Stimulated activated CD4-positive, alpha-beta T cell treated with anti-CD3 and anti-CD28 coated beads, Interleukin-2, amount 100 ng/mL, for 48 hours (primary cell): Measurements from ENCODE around the gene CEACAM20.
"Not testable (repeated sequence)": the region's sequence is repeated elsewhere in the genome, so short reads cannot be mapped to it uniquely, and the experiment has no call there.

Experiments used
- DNase-seq, 2 donors: peaks; one replicate each; pipeline ENCODE4 v3.0.0-alpha.2; 2020

CEACAM20 gene

GRCh38 chr19:44529536-44529935 lies at the start of gene CEACAM20:
Gene CEACAM20, minus strand, starts transcription at chr19:44529675. Its CDS starts 166 bp downstream, at chr19:44529509.
- DNase-seq: no peak

- no peak for DNase-seq
Measured at GRCh38 chr19:44577566-44577874, 48.0 kb upstream of the CEACAM20 start.

- DNase-seq: peak in 1 of 2 donors; percentile 8
Measured at GRCh38 chr19:44576843-44577565, 47.5 kb upstream of the CEACAM20 start.

- no peak for DNase-seq
Measured at GRCh38 chr19:44575116-44575700, 45.7 kb upstream of the CEACAM20 start.

- no peak for DNase-seq
Measured at GRCh38 chr19:44574186-44574950, 44.9 kb upstream of the CEACAM20 start.

- no peak for DNase-seq
Measured at GRCh38 chr19:44573627-44574026, 44.2 kb upstream of the CEACAM20 start.

- DNase-seq: no peak
Measured at GRCh38 chr19:44573183-44573582, 43.7 kb upstream of the CEACAM20 start.

GRCh38 chr19:44572581-44572900 lies 43.1 kb upstream of the CEACAM20 start:
- DNase-seq: no peak

- no peak for DNase-seq
Measured at GRCh38 chr19:44571830-44572580, 42.5 kb upstream of the CEACAM20 start.

- DNase-seq: peak; percentile 53 to 58
Measured at GRCh38 chr19:44570984-44571684, 41.7 kb upstream of the CEACAM20 start.

- no peak for DNase-seq
Measured at GRCh38 chr19:44570603-44570983, 41.1 kb upstream of the CEACAM20 start.

- DNase-seq: no peak
Measured at GRCh38 chr19:44567745-44568144, 38.3 kb upstream of the CEACAM20 start.

GRCh38 chr19:44566984-44567383 lies 37.5 kb upstream of the CEACAM20 start:
- DNase-seq: no peak

- DNase-seq: not testable (repeated sequence)
Measured at GRCh38 chr19:44563086-44563655, 33.7 kb upstream of the CEACAM20 start.

GRCh38 chr19:44557933-44558332 lies 28.5 kb upstream of the CEACAM20 start:
- DNase-seq: no peak

- DNase-seq: no peak
Measured at GRCh38 chr19:44554641-44555246, 25.3 kb upstream of the CEACAM20 start.

GRCh38 chr19:44553478-44554171 lies 24.1 kb upstream of the CEACAM20 start:
- DNase-seq: no peak

GRCh38 chr19:44552324-44552723 lies 22.8 kb upstream of the CEACAM20 start:
- DNase-seq: peak; percentile 34 to 55

- DNase-seq: no peak
Measured at GRCh38 chr19:44551850-44552249, 22.4 kb upstream of the CEACAM20 start.

GRCh38 chr19:44550976-44551375 lies 21.5 kb upstream of the CEACAM20 start:
- not testable (repeated sequence) for DNase-seq

GRCh38 chr19:44549507-44549906 lies 20.0 kb upstream of the CEACAM20 start:
- DNase-seq: no peak
